NK-92 (cell line): ENCODE measurements around the gene TSPAN3.

Experiments
- DNase-seq: peaks from one replicate; lab custom pipeline; 2025; ENCODE audit not compliant: unreplicated experiment; lab: John Stamatoyannopoulos, UW

The TSPAN3 gene

DNA sequence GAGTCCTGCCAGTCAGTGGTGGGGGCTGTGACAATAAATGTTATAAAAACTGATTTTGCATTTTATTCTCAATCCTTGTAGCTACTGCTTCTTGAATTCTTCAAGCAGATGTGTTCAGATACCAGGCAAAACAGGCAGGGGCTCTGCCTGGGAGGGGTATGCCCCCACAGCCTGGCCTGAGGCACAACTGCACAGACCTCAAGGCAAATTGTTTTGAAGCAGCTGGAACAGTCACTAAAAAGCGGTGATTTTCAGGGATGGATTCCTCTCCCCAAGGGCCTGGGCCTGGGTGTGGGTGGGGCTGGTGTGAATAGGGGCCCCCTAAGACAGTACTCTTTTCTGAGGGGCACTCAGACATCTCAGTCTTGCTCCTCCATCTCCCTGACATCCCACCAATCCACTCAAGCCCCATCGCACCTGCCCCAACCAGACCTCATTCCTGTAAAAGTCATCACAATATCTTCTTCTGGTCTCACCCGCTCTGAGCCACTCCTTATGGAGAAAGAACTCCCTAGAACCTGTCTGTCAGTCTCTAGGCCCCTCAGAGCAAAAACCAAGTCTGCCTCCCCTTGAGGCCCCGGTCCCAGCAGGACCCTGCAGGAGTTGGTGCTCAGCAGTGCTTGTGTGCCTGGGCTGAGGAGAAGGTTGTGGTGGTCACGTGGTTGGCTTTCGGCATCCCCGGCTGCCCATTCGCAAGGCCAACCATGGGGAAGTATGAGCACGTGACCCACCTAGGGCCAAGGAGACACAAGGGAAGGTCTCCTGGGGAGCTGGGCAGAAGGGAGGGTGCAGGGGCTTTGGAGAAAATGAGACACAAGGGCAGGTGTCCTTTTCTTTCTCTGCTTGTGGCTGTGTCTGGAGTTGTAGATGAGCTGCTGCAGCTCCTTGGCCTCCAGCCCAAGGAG lies 78.9 kb downstream of the TSPAN3 start:
- DNase-seq = no peak
